ENCODE data around the gene SPPL2A. TPM values are rescaled to one million over a fixed set of nuclear protein-coding genes. Genes with fewer than 3 reads are reported as not detected.

Gene SPPL2A
- total and polyA plus RNA-seq, 10 of the 15 experiments (the other 5 are each of a cell fraction or from before 2014, with no cell fraction given), result 11.3 to 83.8 (median 44.0) TPM

GRCh38 chr15:50751394-50751793, 14.1 kb downstream of the SPPL2A start:
- no peaks in the 10 kb centered on the region for H3K4me1 ChIP-seq (ENCODE audit: control insufficient read depth, insufficient read depth, low read length)
- RAD21 ChIA-PET (ENCODE audit: unreplicated experiment), result no interaction called here
- 98% methylated on average over 2 of the region's 2 CpGs for WGBS (ENCODE audit: insufficient coverage, insufficient replicate concordance, low lambda C conversion rate, missing lambda C conversion rate)
- H3K27ac ChIP-seq (ENCODE audit: control insufficient read depth, insufficient read depth), result no peak overlapping the region
- no peak overlapping the region for H3K9ac ChIP-seq (ENCODE audit: control insufficient read depth, insufficient read depth, low read length)
- FAIRE-seq (no peak), ATAC-seq (no peak), DNase-seq (ENCODE audit: low read depth, low spot score) (no peak)
- SMC1A ChIA-PET (ENCODE audit: uncharacterized antibody, unreplicated experiment), result interaction anchor here (0.6 to 3.5 kb wide), 8 partner anchors 8 to 492 kb away, joined by 3 to 16 read pairs (median 3); no protein-coding TSS in a partner anchor
- peaks cover 0 to 9% of the 10 kb centered on the region in 2 experiments for H3K36me3 ChIP-seq (ENCODE audit: control insufficient read depth in 2 of 2, insufficient read depth in 2 of 2, low read length in 1 of 2)
- H4K20me1 ChIP-seq (ENCODE audit: control insufficient read depth, insufficient read depth), result no peaks in the 10 kb centered on the region
- BruUV-seq (replicated peaks), result TSS peak; percentile 17
- intact Hi-C loops (cut with micrococcal nuclease; ENCODE audit: unreplicated experiment), result no loop called here
- TF ChIP-seq TCF12 (IDR thresholded peaks at IDR 0.05; ENCODE audit: low read depth, low read length) (no peak), RELB (IDR thresholded peaks at IDR 0.05; ENCODE audit: low read depth) (no peak), YBX1 (IDR thresholded peaks at IDR 0.05) (no peak), IRF4 (IDR thresholded peaks at IDR 0.05; ENCODE audit: low read depth, low read length) (no peak), PML (IDR thresholded peaks at IDR 0.05; ENCODE audit: low read length) (no peak), IKZF1 (conservative IDR thresholded peaks at IDR 0.05) (no peak), MAX (IDR thresholded peaks at IDR 0.05; ENCODE audit: low read depth, low read length) (no peak), NRF1 (conservative IDR thresholded peaks at IDR 0.05; ENCODE audit: low read depth, low read length) (no peak), NR2F1 (conservative IDR thresholded peaks at IDR 0.05) (no peak), SIN3A (IDR thresholded peaks at IDR 0.05; ENCODE audit: low read depth, low read length) (no peak), ETV6 (conservative IDR thresholded peaks at IDR 0.05 in 1 of 2, IDR thresholded peaks at IDR 0.05 in 1 of 2; ENCODE audit: borderline replicate concordance in 1 of 2, low read depth in 1 of 2) (no peak), PAX5 (IDR thresholded peaks at IDR 0.05; ENCODE audit: borderline replicate concordance, low read depth, low read length) (no peak), CREM (IDR thresholded peaks at IDR 0.05; ENCODE audit: low read depth) (no peak)
- H3K79me2 ChIP-seq (ENCODE audit: control insufficient read depth, insufficient read depth, low read length), result peaks cover 31% of the 10 kb centered on the region
- POLR2A ChIA-PET, result no interaction called here
- CTCF ChIA-PET, result interaction anchor here (1.5 kb wide), 1 partner anchor 134 kb away, joined by 4 read pairs; no protein-coding TSS in a partner anchor
- no peaks in the 10 kb centered on the region for H3K27me3 ChIP-seq (replicated peaks in 1 of 2; ENCODE audit: control insufficient read depth in 2 of 2, insufficient read depth in 2 of 2, low read length in 1 of 2)
- H3K4me3 ChIP-seq, result no peak overlapping the region
- in situ Hi-C loops (cut with MboI), result no loop called here
- no peak overlapping the region for H3K4me2 ChIP-seq (ENCODE audit: control insufficient read depth, insufficient read depth)
- no peak overlapping the region for H2AFZ ChIP-seq (ENCODE audit: control insufficient read depth, low read depth, low read length)
- H3K9me3 ChIP-seq (replicated peaks; ENCODE audit: control insufficient read depth, insufficient read depth, low read length), result no peaks in the 10 kb centered on the region

Measured in GM12878 (cell line).